CD4-positive, alpha-beta memory T cell (primary cell): Measurements from ENCODE around the gene LGSN. TPM values are rescaled to one million over a fixed set of nuclear protein-coding genes. Genes with fewer than 3 reads are reported as not detected.
"Not testable (repeated sequence)": the region's sequence is repeated elsewhere in the genome, so short reads cannot be mapped to it uniquely, and the experiment has no call there.

Experiments used
- CTCF ChIA-PET: fragments of 350-600 bp; sonication (Branson Sonifier 250); formaldehyde crosslinking; loops from one replicate; lab custom pipeline; 2021; ENCODE audit warnings: inconsistent platforms; ENCODE audit not compliant: partially characterized antibody; lab: Charles Lee
- POLR2A ChIA-PET: fragments of 350-600 bp; sonication (Branson Sonifier 250); formaldehyde crosslinking; loops from one replicate; lab custom pipeline; 2021; ENCODE audit not compliant: partially characterized antibody; lab: Charles Lee
- DNase-seq, 5 donors: peaks; one replicate each; pipeline versions ENCODE4 v3.0.0 to v3.0.0-alpha.2; 2020 to 2022; ENCODE audit warnings: mixed read lengths in 1 of 5
- H3K27ac ChIP-seq: one replicate; pipeline ENCODE4 v1.7.0; 2013; ENCODE audit warnings: low read depth, low read length
- H3K27me3 ChIP-seq: 2 replicates; pipeline ENCODE4 v1.7.0; 2013; ENCODE audit warnings: mild to moderate bottlenecking, low read length, moderate library complexity; ENCODE audit not compliant: insufficient read depth
- H3K36me3 ChIP-seq: 2 replicates; pipeline ENCODE4 v1.7.0; 2013; ENCODE audit warnings: mild to moderate bottlenecking, low read length, moderate library complexity; ENCODE audit not compliant: insufficient read depth
- H3K4me1 ChIP-seq: 2 replicates; pipeline ENCODE4 v1.7.0; 2013; ENCODE audit warnings: mild to moderate bottlenecking, low read length, moderate library complexity; ENCODE audit not compliant: insufficient read depth
- H3K4me3 ChIP-seq, 2 donors: one replicate each; pipeline ENCODE4 v1.7.0; 2013; ENCODE audit warnings: low read length in 2 of 2, mild to moderate bottlenecking in 1 of 2
- H3K9me3 ChIP-seq, 2 donors: one replicate each; pipeline ENCODE4 v1.7.0; 2013; ENCODE audit warnings: low read length in 2 of 2, control low read depth in 1 of 2; ENCODE audit not compliant: control insufficient read depth in 1 of 2
- H3K27ac Mint-ChIP-seq, 7 donors: one replicate each; pipeline ENCODE4 v1.8.0; 2020 to 2021; ENCODE audit warnings: mixed read lengths in 7 of 7, mild to moderate bottlenecking in 6 of 7, inconsistent platforms in 3 of 7, moderate library complexity in 3 of 7
- H3K27me3 Mint-ChIP-seq, 2 donors: one replicate each; pipeline ENCODE4 v1.8.0; 2020 to 2021; ENCODE audit warnings: mixed read lengths in 2 of 2
- H3K36me3 Mint-ChIP-seq, 2 donors: one replicate each; pipeline ENCODE4 v1.8.0; 2020 to 2021; ENCODE audit warnings: mixed read lengths in 2 of 2, inconsistent platforms in 1 of 2, mild to moderate bottlenecking in 1 of 2
- H3K4me1 Mint-ChIP-seq, 4 donors: one replicate each; pipeline ENCODE4 v1.8.0; 2020 to 2021; ENCODE audit warnings: mixed read lengths in 4 of 4, mild to moderate bottlenecking in 1 of 4
- H3K4me3 Mint-ChIP-seq, 8 donors: one replicate each; pipeline ENCODE4 v1.8.0; 2020 to 2021; ENCODE audit warnings: mixed read lengths in 8 of 8, mild to moderate bottlenecking in 7 of 8, moderate library complexity in 6 of 8, inconsistent platforms in 3 of 8
- H3K9me3 Mint-ChIP-seq, 8 donors: one replicate each; pipeline ENCODE4 v1.8.0; 2020 to 2021; ENCODE audit warnings: mixed read lengths in 8 of 8, mild to moderate bottlenecking in 5 of 8, inconsistent platforms in 3 of 8, moderate library complexity in 1 of 8
- intact Hi-C: fragments of 100-400 bp; cut with micrococcal nuclease; formaldehyde crosslinking; loops from one replicate; pipeline ENCODE4 v1.15.1; 2023
- polyA plus RNA-seq, 2 donors: library from polyadenylated mRNA; unstranded; fragments of 300-500 nt; fragmentation: Illumina TruSeq; gene quantifications; one replicate each; pipeline ENCODE4 v1.2.3, GENCODE V29; 2021
- total RNA-seq, 2 experiments: library from RNA; stranded (reverse); gene quantifications; one replicate each; pipeline ENCODE4 v1.2.3, GENCODE V29; 2021

LGSN gene
- total and polyA plus RNA-seq, 4 experiments from 2014 or later = 0.15 TPM; not detected in 3

GRCh38 chr6:63333440-63333839 lies 13.7 kb upstream of the LGSN start:
- no peak overlapping the region for H3K4me3 Mint-ChIP-seq
- Histone ChIP-seq H3K27me3 (no peaks in the 10 kb centered on the region), H3K4me1 (no peaks in the 10 kb centered on the region), H3K27ac (no peak overlapping the region), H3K9me3 (no peaks in the 10 kb centered on the region), H3K4me3 (no peak overlapping the region), H3K36me3 (no peaks in the 10 kb centered on the region)
- no peaks in the 10 kb centered on the region for H3K27me3 Mint-ChIP-seq
- H3K9me3 Mint-ChIP-seq = peaks cover 0 to 8% (median 5%) of the 10 kb centered on the region in 8 donors
- intact Hi-C loops = no loop called here
- CTCF ChIA-PET = no interaction called here
- H3K36me3 Mint-ChIP-seq = no peaks in the 10 kb centered on the region
- POLR2A ChIA-PET = no interaction called here
- DNase-seq = no peak
- no peaks in the 10 kb centered on the region for H3K4me1 Mint-ChIP-seq
- H3K27ac Mint-ChIP-seq = no peak overlapping the region

- H3K27me3 Mint-ChIP-seq, POLR2A ChIA-PET, intact Hi-C loops, H3K4me1 Mint-ChIP-seq, H3K4me3 Mint-ChIP-seq, H3K4me3 ChIP-seq, H3K27me3 ChIP-seq, H3K9me3 ChIP-seq, H3K36me3 ChIP-seq, H3K27ac ChIP-seq, H3K27ac Mint-ChIP-seq, DNase-seq, H3K36me3 Mint-ChIP-seq, H3K4me1 ChIP-seq: not testable (repeated sequence)
- CTCF ChIA-PET = interaction anchor here (1.1 kb wide), 1 partner anchor 21 kb away, joined by 3 read pairs; no protein-coding TSS in a partner anchor
- peaks cover 2 to 14% (median 9%) of the 10 kb centered on the region in 8 donors for H3K9me3 Mint-ChIP-seq
Measured at GRCh38 chr6:63326630-63327029, 6.8 kb upstream of the LGSN start.

DNA sequence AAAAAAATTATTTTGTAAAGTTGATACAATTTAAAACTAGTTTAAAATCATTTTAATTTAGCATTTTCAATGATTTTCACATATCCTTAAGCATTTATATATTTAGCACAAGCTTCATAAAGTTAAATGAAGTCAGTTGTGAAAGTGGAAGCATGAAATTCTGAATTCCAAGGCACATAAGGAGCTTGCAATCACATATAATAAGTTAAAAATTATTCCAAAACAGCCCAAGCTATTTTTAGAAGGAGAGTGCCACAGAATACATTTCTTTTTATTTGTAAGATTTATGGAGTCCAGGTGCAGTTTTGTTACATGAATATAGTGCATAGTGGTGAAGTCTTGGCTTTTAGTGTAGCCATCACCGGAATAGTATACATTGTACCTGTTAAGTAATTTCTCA lies 3.2 kb upstream of the LGSN start:
- no peaks in the 10 kb centered on the region for H3K9me3 ChIP-seq
- POLR2A ChIA-PET = no interaction called here
- DNase-seq = no peak
- Mint-ChIP-seq H3K27ac (no peak overlapping the region), H3K27me3 (peaks cover 0 to 3% of the 10 kb centered on the region in 2 donors), H3K4me1 (no peaks in the 10 kb centered on the region), H3K9me3 (peaks cover 2 to 11% (median 5%) of the 10 kb centered on the region in 8 donors), H3K4me3 (no peak overlapping the region), H3K36me3 (no peaks in the 10 kb centered on the region)
- H3K27me3 ChIP-seq = no peaks in the 10 kb centered on the region
- H3K27ac ChIP-seq = no peak overlapping the region
- H3K4me3 ChIP-seq = no peak overlapping the region
- no peaks in the 10 kb centered on the region for H3K36me3 ChIP-seq
- no peaks in the 10 kb centered on the region for H3K4me1 ChIP-seq
- CTCF ChIA-PET = no interaction called here
- intact Hi-C loops = no loop called here

GRCh38 chr6:63321821-63322220 lies 2.0 kb upstream of the LGSN start:
- H3K27ac ChIP-seq = no peak overlapping the region
- CTCF ChIA-PET = no interaction called here
- Mint-ChIP-seq H3K27me3 (peaks cover 0 to 2% of the 10 kb centered on the region in 2 donors), H3K27ac (no peak overlapping the region), H3K36me3 (no peaks in the 10 kb centered on the region), H3K4me3 (no peak overlapping the region), H3K4me1 (no peaks in the 10 kb centered on the region), H3K9me3 (peaks cover 0 to 6% (median 0%) of the 10 kb centered on the region in 8 donors)
- no peaks in the 10 kb centered on the region for H3K4me1 ChIP-seq
- H3K36me3 ChIP-seq = no peaks in the 10 kb centered on the region
- POLR2A ChIA-PET = no interaction called here
- H3K27me3 ChIP-seq = no peaks in the 10 kb centered on the region
- DNase-seq = no peak
- H3K4me3 ChIP-seq = no peak overlapping the region
- H3K9me3 ChIP-seq = no peaks in the 10 kb centered on the region
- intact Hi-C loops = no loop called here

- no peaks in the 10 kb centered on the region for H3K4me1 Mint-ChIP-seq
- DNase-seq = no peak
- POLR2A ChIA-PET = interaction anchor here (0.6 kb wide), 1 partner anchor 770 kb away, joined by 3 read pairs; no protein-coding TSS in a partner anchor
- Histone ChIP-seq H3K27ac (no peak overlapping the region), H3K4me3 (no peak overlapping the region), H3K9me3 (no peaks in the 10 kb centered on the region), H3K27me3 (no peaks in the 10 kb centered on the region), H3K4me1 (no peaks in the 10 kb centered on the region), H3K36me3 (no peaks in the 10 kb centered on the region)
- H3K27ac Mint-ChIP-seq = no peak overlapping the region
- H3K36me3 Mint-ChIP-seq = no peaks in the 10 kb centered on the region
- intact Hi-C loops = no loop called here
- CTCF ChIA-PET = no interaction called here
- H3K4me3 Mint-ChIP-seq = no peak overlapping the region
- peaks cover 1 to 2% of the 10 kb centered on the region in 2 donors for H3K27me3 Mint-ChIP-seq
- peaks cover 0 to 2% (median 0%) of the 10 kb centered on the region in 8 donors for H3K9me3 Mint-ChIP-seq
Measured at GRCh38 chr6:63317641-63318040, 2.1 kb downstream of the LGSN start.

DNA sequence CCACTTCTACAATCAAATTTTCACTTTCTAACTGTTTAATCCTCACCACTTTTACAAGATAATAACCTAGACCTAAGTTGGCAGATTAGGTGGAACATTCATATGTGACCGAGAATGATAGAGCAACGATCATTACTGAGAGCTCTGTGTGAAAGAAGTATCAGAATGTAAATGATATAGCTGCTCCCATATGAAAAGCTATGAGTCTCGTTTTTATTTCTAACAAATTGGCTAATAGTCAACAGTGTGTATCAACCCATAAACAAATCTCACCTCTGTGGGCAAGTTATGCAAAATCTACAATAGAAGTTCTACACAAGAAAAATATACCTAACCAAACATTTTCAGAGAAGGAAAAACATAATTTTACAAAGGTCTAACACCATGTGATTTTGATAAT lies 3.7 kb downstream of the LGSN start:
- ChIA-PET CTCF (no interaction called here), POLR2A (no interaction called here)
- Mint-ChIP-seq H3K9me3 (peaks cover 0 to 2% (median 0%) of the 10 kb centered on the region in 8 donors), H3K36me3 (no peaks in the 10 kb centered on the region), H3K4me3 (no peak overlapping the region), H3K27me3 (peaks cover 1 to 3% of the 10 kb centered on the region in 2 donors), H3K27ac (no peak overlapping the region), H3K4me1 (no peaks in the 10 kb centered on the region)
- Histone ChIP-seq H3K27me3 (no peaks in the 10 kb centered on the region), H3K4me3 (no peak overlapping the region), H3K4me1 (no peaks in the 10 kb centered on the region), H3K9me3 (no peaks in the 10 kb centered on the region), H3K27ac (no peak overlapping the region), H3K36me3 (no peaks in the 10 kb centered on the region)
- no peak for DNase-seq
- intact Hi-C loops = no loop called here

DNA sequence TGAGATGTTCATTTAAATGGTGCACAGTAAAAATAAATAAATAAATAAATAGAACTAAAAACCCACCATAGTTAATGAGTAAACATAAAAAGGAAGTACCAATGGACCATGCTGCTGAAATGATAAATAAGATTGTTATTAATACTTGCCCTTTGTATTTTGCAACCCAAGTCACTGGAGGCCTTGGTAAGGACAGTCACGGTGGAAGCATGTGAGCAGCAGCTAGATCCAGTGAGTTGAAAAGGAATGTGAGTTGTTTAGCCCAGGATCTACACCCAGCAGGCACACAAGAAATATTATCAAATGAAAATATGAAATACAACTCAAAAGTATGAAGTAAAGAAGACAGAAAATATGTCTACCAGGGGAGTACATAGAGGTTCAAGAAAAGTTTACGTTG lies 6.7 kb downstream of the LGSN start:
- Histone ChIP-seq H3K4me3 (no peak overlapping the region), H3K27me3 (no peaks in the 10 kb centered on the region), H3K36me3 (no peaks in the 10 kb centered on the region), H3K4me1 (no peaks in the 10 kb centered on the region), H3K27ac (no peak overlapping the region), H3K9me3 (no peaks in the 10 kb centered on the region)
- ChIA-PET CTCF (no interaction called here), POLR2A (no interaction called here)
- intact Hi-C loops = no loop called here
- Mint-ChIP-seq H3K27ac (no peak overlapping the region), H3K9me3 (peaks cover 0 to 2% (median 0%) of the 10 kb centered on the region in 8 donors), H3K36me3 (no peaks in the 10 kb centered on the region), H3K4me1 (no peaks in the 10 kb centered on the region), H3K27me3 (peaks cover 1 to 3% of the 10 kb centered on the region in 2 donors), H3K4me3 (no peak overlapping the region)
- DNase-seq = no peak
